HuH-7 (cell line): Measurements from ENCODE around the gene SHMT2.
A peak's percentile ranks its signal among the peaks of the same experiment; 100 is the strongest.

Source experiments
- DNase-seq: peaks from one replicate; pipeline ENCODE4 v3.0.0; 2011; ENCODE audit warnings: low spot score

The SHMT2 gene

GRCh38 chr12:57198329-57198728 is 31.2 kb upstream of the SHMT2 start:
- no peak for DNase-seq

GRCh38 chr12:57199191-57199590 is 30.3 kb upstream of the SHMT2 start:
- no peak for DNase-seq

GRCh38 chr12:57200497-57200896 is 29.0 kb upstream of the SHMT2 start:
- no peak for DNase-seq

GRCh38 chr12:57201219-57201618 is 28.3 kb upstream of the SHMT2 start:
- no peak for DNase-seq

GRCh38 chr12:57201631-57202030 is 27.9 kb upstream of the SHMT2 start:
- no peak for DNase-seq

GRCh38 chr12:57202321-57202720 is 27.2 kb upstream of the SHMT2 start:
- DNase-seq: no peak

- no peak for DNase-seq
Observed at GRCh38 chr12:57203201-57203600, 26.3 kb upstream of the SHMT2 start.

GRCh38 chr12:57203791-57204190 is 25.7 kb upstream of the SHMT2 start:
- DNase-seq: no peak

GRCh38 chr12:57204454-57204853 is 25.1 kb upstream of the SHMT2 start:
- no peak for DNase-seq

GRCh38 chr12:57205186-57205585 is 24.3 kb upstream of the SHMT2 start:
- DNase-seq: no peak

- DNase-seq: no peak
Observed at GRCh38 chr12:57205931-57206330, 23.6 kb upstream of the SHMT2 start.

GRCh38 chr12:57207731-57208630 is 21.5 kb upstream of the SHMT2 start:
- no peak for DNase-seq

- DNase-seq: no peak
Observed at GRCh38 chr12:57208631-57209282, 20.8 kb upstream of the SHMT2 start.

- DNase-seq: no peak
Observed at GRCh38 chr12:57209916-57210315, 19.6 kb upstream of the SHMT2 start.

- DNase-seq: no peak
Observed at GRCh38 chr12:57210461-57210860, 19.1 kb upstream of the SHMT2 start.

- DNase-seq: no peak
Observed at GRCh38 chr12:57210926-57211692, 18.4 kb upstream of the SHMT2 start.

- no peak for DNase-seq
Observed at GRCh38 chr12:57211791-57212700, 17.5 kb upstream of the SHMT2 start.

- no peak for DNase-seq
Observed at GRCh38 chr12:57212701-57213057, 16.8 kb upstream of the SHMT2 start.

- peak; percentile 97 for DNase-seq
Observed at GRCh38 chr12:57213058-57213715, 16.3 kb upstream of the SHMT2 start.

- DNase-seq: no peak
Observed at GRCh38 chr12:57213763-57214397, 15.6 kb upstream of the SHMT2 start.

- DNase-seq: peak; percentile 94
Observed at GRCh38 chr12:57214398-57214781, 15.1 kb upstream of the SHMT2 start.
